ENCODE measurements around the gene GIMAP2.

Gene GIMAP2

GRCh38 chr7:150723467-150723866 is 38.0 kb downstream of the GIMAP2 start:
- no CpG with 5 or more reads among the region's 1 CpG for WGBS
- Histone ChIP-seq H3K27me3 (ENCODE audit: control insufficient read depth in 1 of 2, insufficient read depth in 1 of 2, low read length in 2 of 2) (no peaks in the 10 kb centered on the region), H3K4ac (ENCODE audit: low read depth in 1 of 2, low read length in 2 of 2) (no peak overlapping the region), H3K79me1 (replicated peaks; ENCODE audit: low read length, poor library complexity, severe bottlenecking) (no peaks in the 10 kb centered on the region), H3K4me2 (ENCODE audit: low read length, poor library complexity, severe bottlenecking) (no peak overlapping the region), H2AFZ (ENCODE audit: low read depth, low read length) (no peak overlapping the region), H2AK5ac (ENCODE audit: low read length, severe bottlenecking) (no peak overlapping the region), H2BK15ac (ENCODE audit: low read depth, poor library complexity, severe bottlenecking) (no peak overlapping the region), H3K18ac (ENCODE audit: low read depth in 1 of 2, low read length in 2 of 2) (no peak overlapping the region), H3K23ac (ENCODE audit: low read length in 2 of 2) (no peak overlapping the region), H2BK12ac (ENCODE audit: low read length in 2 of 2) (no peak overlapping the region), H3K9me3 (ENCODE audit: control insufficient read depth, low read length) (peaks cover 7% of the 10 kb centered on the region), H4K8ac (ENCODE audit: low read length) (no peak overlapping the region), H3K9ac (ENCODE audit: low read length) (no peak overlapping the region), H2BK120ac (ENCODE audit: low read depth, low read length) (no peak overlapping the region), H2BK5ac (ENCODE audit: low read depth, low read length, poor library complexity, severe bottlenecking) (no peak overlapping the region), H3K4me3 (ENCODE audit: insufficient read depth in 1 of 2, low read depth in 1 of 2, low read length in 2 of 2) (no peak overlapping the region), H3K36me3 (ENCODE audit: control insufficient read depth in 1 of 2, insufficient read depth in 2 of 2, low read depth in 1 of 2, low read length in 2 of 2) (peaks cover 0 to 4% of the 10 kb centered on the region in 2 experiments), H3K27ac (ENCODE audit: low read length, poor library complexity, severe bottlenecking) (no peak overlapping the region), H3K14ac (ENCODE audit: low read length in 2 of 2) (no peak overlapping the region), H4K91ac (ENCODE audit: low read length) (no peak overlapping the region), H3K4me1 (ENCODE audit: control insufficient read depth, insufficient read depth, low read depth, low read length) (no peaks in the 10 kb centered on the region)
- DNase-seq: no peak

DNA sequence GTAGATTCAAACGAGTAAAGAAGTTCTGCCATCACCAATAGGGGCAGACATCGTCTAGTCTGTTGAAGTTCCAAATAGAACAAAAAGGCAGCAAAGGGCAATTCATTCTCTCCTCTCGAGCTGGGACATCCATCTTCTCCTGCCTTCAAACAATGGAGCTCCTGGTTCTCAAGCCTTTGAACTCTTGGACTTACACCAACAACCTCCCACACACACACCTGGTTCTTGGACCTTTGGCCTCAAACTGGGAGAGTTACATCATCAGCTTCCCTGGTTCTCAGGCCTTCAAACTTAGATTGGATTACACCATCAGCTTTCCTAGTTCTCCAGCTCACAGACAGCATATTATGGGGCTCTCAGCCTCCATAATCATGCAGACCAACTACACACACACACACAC is 41.9 kb downstream of the GIMAP2 start:
- Histone ChIP-seq H2BK120ac (ENCODE audit: low read depth, low read length) (no peak overlapping the region), H2BK15ac (ENCODE audit: low read depth, poor library complexity, severe bottlenecking) (no peak overlapping the region), H2BK12ac (ENCODE audit: low read length in 2 of 2) (no peak overlapping the region), H3K14ac (ENCODE audit: low read length in 2 of 2) (no peak overlapping the region), H3K79me1 (replicated peaks; ENCODE audit: low read length, poor library complexity, severe bottlenecking) (no peaks in the 10 kb centered on the region), H2AFZ (ENCODE audit: low read depth, low read length) (no peak overlapping the region), H3K27ac (ENCODE audit: low read length, poor library complexity, severe bottlenecking) (no peak overlapping the region), H3K27me3 (ENCODE audit: control insufficient read depth in 1 of 2, insufficient read depth in 1 of 2, low read length in 2 of 2) (no peaks in the 10 kb centered on the region), H3K23ac (ENCODE audit: low read length in 2 of 2) (no peak overlapping the region), H3K4me2 (ENCODE audit: low read length, poor library complexity, severe bottlenecking) (no peak overlapping the region), H3K4me3 (ENCODE audit: insufficient read depth in 1 of 2, low read depth in 1 of 2, low read length in 2 of 2) (no peak overlapping the region), H3K4me1 (ENCODE audit: control insufficient read depth, insufficient read depth, low read depth, low read length) (no peaks in the 10 kb centered on the region), H3K9me3 (ENCODE audit: control insufficient read depth, low read length) (peaks cover 7% of the 10 kb centered on the region), H4K8ac (ENCODE audit: low read length) (no peak overlapping the region), H4K91ac (ENCODE audit: low read length) (no peak overlapping the region), H2AK5ac (ENCODE audit: low read length, severe bottlenecking) (no peak overlapping the region), H3K9ac (ENCODE audit: low read length) (no peak overlapping the region), H3K18ac (ENCODE audit: low read depth in 1 of 2, low read length in 2 of 2) (no peak overlapping the region), H2BK5ac (ENCODE audit: low read depth, low read length, poor library complexity, severe bottlenecking) (no peak overlapping the region), H3K36me3 (ENCODE audit: control insufficient read depth in 1 of 2, insufficient read depth in 2 of 2, low read depth in 1 of 2, low read length in 2 of 2) (no peaks in the 10 kb centered on the region), H3K4ac (ENCODE audit: low read depth in 1 of 2, low read length in 2 of 2) (no peak overlapping the region)
- WGBS: 64% methylated on average over 3 of the region's 3 CpGs
- DNase-seq: no peak

GRCh38 chr7:150728011-150728410 is 42.5 kb downstream of the GIMAP2 start:
- H3K9me3 ChIP-seq (ENCODE audit: control insufficient read depth, low read length): peaks cover 7% of the 10 kb centered on the region
- H3K4me3 ChIP-seq (ENCODE audit: insufficient read depth in 1 of 2, low read depth in 1 of 2, low read length in 2 of 2): no peak overlapping the region
- H3K4me2 ChIP-seq (ENCODE audit: low read length, poor library complexity, severe bottlenecking): no peak overlapping the region
- H2BK15ac ChIP-seq (ENCODE audit: low read depth, poor library complexity, severe bottlenecking): no peak overlapping the region
- no peak overlapping the region for H3K14ac ChIP-seq (ENCODE audit: low read length in 2 of 2)
- H4K8ac ChIP-seq (ENCODE audit: low read length): no peak overlapping the region
- H3K4me1 ChIP-seq (ENCODE audit: control insufficient read depth, insufficient read depth, low read depth, low read length): no peaks in the 10 kb centered on the region
- H2BK5ac ChIP-seq (ENCODE audit: low read depth, low read length, poor library complexity, severe bottlenecking): no peak overlapping the region
- no peaks in the 10 kb centered on the region for H3K36me3 ChIP-seq (ENCODE audit: control insufficient read depth in 1 of 2, insufficient read depth in 2 of 2, low read depth in 1 of 2, low read length in 2 of 2)
- no peak overlapping the region for H2BK120ac ChIP-seq (ENCODE audit: low read depth, low read length)
- no peak overlapping the region for H4K91ac ChIP-seq (ENCODE audit: low read length)
- no peak overlapping the region for H3K4ac ChIP-seq (ENCODE audit: low read depth in 1 of 2, low read length in 2 of 2)
- H3K27me3 ChIP-seq (ENCODE audit: control insufficient read depth in 1 of 2, insufficient read depth in 1 of 2, low read length in 2 of 2): no peaks in the 10 kb centered on the region
- no peak overlapping the region for H2AK5ac ChIP-seq (ENCODE audit: low read length, severe bottlenecking)
- no peak overlapping the region for H2BK12ac ChIP-seq (ENCODE audit: low read length in 2 of 2)
- H3K23ac ChIP-seq (ENCODE audit: low read length in 2 of 2): no peak overlapping the region
- no peak for DNase-seq
- no peak overlapping the region for H3K18ac ChIP-seq (ENCODE audit: low read depth in 1 of 2, low read length in 2 of 2)
- H3K79me1 ChIP-seq (replicated peaks; ENCODE audit: low read length, poor library complexity, severe bottlenecking): no peaks in the 10 kb centered on the region
- H2AFZ ChIP-seq (ENCODE audit: low read depth, low read length): no peak overlapping the region
- no peak overlapping the region for H3K27ac ChIP-seq (ENCODE audit: low read length, poor library complexity, severe bottlenecking)
- H3K9ac ChIP-seq (ENCODE audit: low read length): no peak overlapping the region

- no peak overlapping the region for H3K18ac ChIP-seq (ENCODE audit: low read depth in 1 of 2, low read length in 2 of 2)
- H4K8ac ChIP-seq (ENCODE audit: low read length): no peak overlapping the region
- H3K4me1 ChIP-seq (ENCODE audit: control insufficient read depth, insufficient read depth, low read depth, low read length): no peaks in the 10 kb centered on the region
- no peak overlapping the region for H3K23ac ChIP-seq (ENCODE audit: low read length in 2 of 2)
- H2BK120ac ChIP-seq (ENCODE audit: low read depth, low read length): no peak overlapping the region
- H2BK15ac ChIP-seq (ENCODE audit: low read depth, poor library complexity, severe bottlenecking): no peak overlapping the region
- no peak overlapping the region for H3K4me3 ChIP-seq (ENCODE audit: insufficient read depth in 1 of 2, low read depth in 1 of 2, low read length in 2 of 2)
- no peaks in the 10 kb centered on the region for H3K79me1 ChIP-seq (replicated peaks; ENCODE audit: low read length, poor library complexity, severe bottlenecking)
- H2BK12ac ChIP-seq (ENCODE audit: low read length in 2 of 2): no peak overlapping the region
- DNase-seq: no peak
- no peak overlapping the region for H2AK5ac ChIP-seq (ENCODE audit: low read length, severe bottlenecking)
- H3K4ac ChIP-seq (ENCODE audit: low read depth in 1 of 2, low read length in 2 of 2): no peak overlapping the region
- H3K14ac ChIP-seq (ENCODE audit: low read length in 2 of 2): no peak overlapping the region
- H3K27ac ChIP-seq (ENCODE audit: low read length, poor library complexity, severe bottlenecking): no peak overlapping the region
- H4K91ac ChIP-seq (ENCODE audit: low read length): no peak overlapping the region
- H3K36me3 ChIP-seq (ENCODE audit: control insufficient read depth in 1 of 2, insufficient read depth in 2 of 2, low read depth in 1 of 2, low read length in 2 of 2): no peaks in the 10 kb centered on the region
- no peak overlapping the region for H2AFZ ChIP-seq (ENCODE audit: low read depth, low read length)
- no peak overlapping the region for H3K9ac ChIP-seq (ENCODE audit: low read length)
- H2BK5ac ChIP-seq (ENCODE audit: low read depth, low read length, poor library complexity, severe bottlenecking): no peak overlapping the region
- no peaks in the 10 kb centered on the region for H3K27me3 ChIP-seq (ENCODE audit: control insufficient read depth in 1 of 2, insufficient read depth in 1 of 2, low read length in 2 of 2)
- H3K9me3 ChIP-seq (ENCODE audit: control insufficient read depth, low read length): peaks cover 7% of the 10 kb centered on the region
- no peak overlapping the region for H3K4me2 ChIP-seq (ENCODE audit: low read length, poor library complexity, severe bottlenecking)
These were observed 43.1 kb downstream of the GIMAP2 start for GRCh38 chr7:150728609-150729008.

Measured in mesenchymal stem cell (in vitro differentiated cells and primary cell).